ENCODE results near the gene FXR2. TPM values are rescaled to one million over a fixed set of nuclear protein-coding genes. Genes with fewer than 3 reads are reported as not detected.

Gene FXR2
- total RNA-seq, 1 experiment from 2014 or later, result 49.7 TPM

- peak overlapping the region; percentile 98 for H3K9ac ChIP-seq (ENCODE audit: low read length)
- H3K9me3 ChIP-seq (ENCODE audit: control insufficient read depth in 1 of 2, insufficient read depth in 1 of 2, low read depth in 1 of 2, low read length in 2 of 2), result no peaks in the 10 kb centered on the region
- H3K79me2 ChIP-seq (ENCODE audit: insufficient read depth, low read length), result peaks cover 60% of the 10 kb centered on the region
- intact Hi-C loops (cut with micrococcal nuclease), result loop anchor here (5.0 kb wide), 1 partner anchor 255 kb away; no protein-coding TSS in a partner anchor
- ChIA-PET POLR2A (interaction anchor here (1.1 to 3.4 kb wide), 5 partner anchors 22 to 362 kb away, joined by 3 to 37 read pairs (median 7); partner anchors contain the start of genes ACADVL, DLG4, FXR2 and TMEM256), CTCF (interaction anchor here (1.1 to 4.9 kb wide), 2 partner anchors 9 to 105 kb away, joined by 3 to 39 read pairs; partner anchors contain the start of genes TP53 and WRAP53), RAD21 (ENCODE audit: low non-redundant PET in 1 of 2, low total read pairs in 2 of 2, uncharacterized antibody in 2 of 2, unreplicated experiment in 2 of 2) (interaction anchor here in 1 of 2 experiments (0.8 kb wide), 1 partner anchor 105 kb away, joined by 3 read pairs; the partner anchor contains the start of gene TP53)
- peak overlapping the region; percentile 96 for H3K4me2 ChIP-seq (ENCODE audit: low read length)
- no peak for ATAC-seq
- H3K36me3 ChIP-seq (ENCODE audit: control insufficient read depth in 1 of 2, insufficient read depth in 2 of 2, low read length in 2 of 2), result peaks cover 6 to 24% of the 10 kb centered on the region in 2 experiments
- H3K4me3 ChIP-seq (replicated peaks in 1 of 2; ENCODE audit: low read depth in 1 of 2, low read length in 2 of 2), result peak overlapping the region; percentile 60 to 97
- DNase-seq (ENCODE audit: low read depth, low spot score), result no peak
- H3K9me2 ChIP-seq (ENCODE audit: insufficient read depth), result no peaks in the 10 kb centered on the region
- H3K27me3 ChIP-seq (ENCODE audit: insufficient read depth, low read length), result no peaks in the 10 kb centered on the region
- peak overlapping the region; percentile 90 for H3K27ac ChIP-seq (ENCODE audit: low read depth, low read length)
- BruUV-seq (replicated peaks), result no TSS peak
- no peak overlapping the region for H2AFZ ChIP-seq (ENCODE audit: low read depth, low read length, poor library complexity, severe bottlenecking)
- H4K20me1 ChIP-seq (ENCODE audit: insufficient read depth), result peaks cover 4% of the 10 kb centered on the region; the same call in 1 of the 2 replicates
- peaks cover 14 to 62% of the 10 kb centered on the region in 2 experiments for H3K4me1 ChIP-seq (ENCODE audit: control insufficient read depth in 1 of 2, insufficient read depth in 2 of 2, low read length in 2 of 2)
- TF ChIP-seq RAD21 (IDR thresholded peaks at IDR 0.05; ENCODE audit: low read depth) (no peak), CTCF (IDR thresholded peaks at IDR 0.05 in 2 of 3, conservative IDR thresholded peaks at IDR 0.05 in 1 of 3; ENCODE audit: borderline replicate concordance in 1 of 3, insufficient read depth in 1 of 3, low read depth in 2 of 3, low read length in 2 of 3) (0 out of 6 replicates have a peak, but pooled peaks of 1 of the 3 experiments have one; percentile 5)
Observed at GRCh38 chr17:7582396-7583252, 32.1 kb downstream of the FXR2 start.
